DOHH2 (cell line): ENCODE data around the gene OR4D9.

Experiments used
- H3F3A ChIP-seq: fragments of 200-600 bp; sonication (generic), shearing (Covaris generic); 2 replicates; pipeline ENCODE4 v1.6.0; 2016; ENCODE audit warnings: antibody characterized with exemption, mild to moderate bottlenecking; ENCODE audit not compliant: control insufficient read depth, insufficient read depth
- H3K27ac ChIP-seq: fragments of 200-600 bp; sonication (generic); 2 replicates; pipeline ENCODE4 v1.5.1; 2014; ENCODE audit warnings: low read depth, mild to moderate bottlenecking, low read length, moderate library complexity
- H3K27me3 ChIP-seq: fragments of 200-600 bp; sonication (generic); 2 replicates; pipeline ENCODE4 v1.6.1; 2014; ENCODE audit warnings: mild to moderate bottlenecking, low read length, mixed read lengths; ENCODE audit not compliant: control insufficient read depth
- H3K36me3 ChIP-seq: fragments of 200-600 bp; sonication (generic); 2 replicates; pipeline ENCODE4 v1.6.1; 2014; ENCODE audit warnings: mild to moderate bottlenecking, low read length, moderate library complexity, mixed read lengths; ENCODE audit not compliant: control insufficient read depth
- H3K4me1 ChIP-seq: fragments of 200-600 bp; sonication (generic); 2 replicates; pipeline ENCODE4 v1.6.1; 2014; ENCODE audit warnings: mild to moderate bottlenecking, low read length, mixed read lengths; ENCODE audit not compliant: control insufficient read depth
- H3K4me2 ChIP-seq: fragments of 200-600 bp; sonication (generic); 2 replicates; pipeline ENCODE4 v1.6.0; 2014; ENCODE audit warnings: mild to moderate bottlenecking, low read length, moderate library complexity
- H3K4me3 ChIP-seq: fragments of 200-600 bp; sonication (generic); 2 replicates; pipeline ENCODE4 v1.5.1; 2014; ENCODE audit warnings: mild to moderate bottlenecking, low read length, mixed read lengths
- H3K79me2 ChIP-seq: fragments of 200-600 bp; sonication (generic); 2 replicates; pipeline ENCODE4 v1.6.1; 2014; ENCODE audit warnings: mild to moderate bottlenecking, low read length, mixed read lengths; ENCODE audit not compliant: control insufficient read depth
- H3K9me2 ChIP-seq: fragments of 200-600 bp; sonication (generic); replicated peaks from 2 replicates; pipeline ENCODE4 v1.6.1; 2014; ENCODE audit warnings: mild to moderate bottlenecking, low read length, mixed read lengths; ENCODE audit not compliant: control insufficient read depth
- H3K9me3 ChIP-seq: fragments of 200-600 bp; sonication (generic); 2 replicates; pipeline ENCODE4 v1.6.1; 2014; ENCODE audit warnings: antibody characterized with exemption, low read length, mixed read lengths; ENCODE audit not compliant: control insufficient read depth, insufficient read depth
- H4K20me1 ChIP-seq: fragments of 200-600 bp; sonication (generic); 2 replicates; pipeline ENCODE4 v1.6.0; 2014; ENCODE audit warnings: low read depth, mild to moderate bottlenecking, antibody characterized with exemption, low read length, moderate library complexity; ENCODE audit not compliant: control insufficient read depth, insufficient read depth
- CTCF ChIP-seq: fragments of 200-600 bp; sonication (generic); IDR thresholded peaks from one replicate; pipeline ENCODE4 v1.5.1; 2014; ENCODE audit warnings: antibody characterized with exemption, mild to moderate bottlenecking, low read depth, low read length; ENCODE audit not compliant: poor library complexity, severe bottlenecking
- EZH2phosphoT487 ChIP-seq: fragments of 200-600 bp; sonication (generic); IDR thresholded peaks from 2 replicates; pipeline ENCODE4 v1.6.1; 2017; ENCODE audit warnings: borderline replicate concordance, mild to moderate bottlenecking, antibody characterized with exemption, low read length, moderate library complexity, mixed read lengths

The OR4D9 gene

DNA sequence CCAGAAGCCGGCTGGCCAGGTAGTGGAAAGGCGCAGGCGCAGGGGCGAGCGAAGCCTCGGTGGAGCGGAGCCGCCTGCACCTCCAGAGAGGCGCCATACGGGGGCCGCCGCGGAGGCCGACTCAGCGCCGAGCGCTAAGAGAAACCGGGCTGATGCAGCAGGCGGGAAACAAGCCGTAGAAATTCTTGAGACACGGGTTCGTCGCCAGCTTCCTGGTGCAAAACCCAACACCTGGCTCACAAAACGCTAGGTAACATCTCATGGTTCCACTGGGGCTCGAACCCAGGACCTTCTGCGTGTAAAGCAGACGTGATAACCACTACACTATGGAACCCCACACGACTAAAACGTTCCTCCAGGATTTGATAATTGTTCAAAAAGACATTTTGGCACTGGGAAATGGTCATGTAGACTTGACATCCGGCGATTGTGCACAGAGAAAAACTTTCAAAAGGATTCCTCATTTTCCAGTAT, 39.1 kb downstream of the OR4D9 start:
- H3K4me3 ChIP-seq: peak overlapping the region; percentile 79
- TF ChIP-seq CTCF: peak; percentile 58
- TF ChIP-seq EZH2phosphoT487: no peak

DNA sequence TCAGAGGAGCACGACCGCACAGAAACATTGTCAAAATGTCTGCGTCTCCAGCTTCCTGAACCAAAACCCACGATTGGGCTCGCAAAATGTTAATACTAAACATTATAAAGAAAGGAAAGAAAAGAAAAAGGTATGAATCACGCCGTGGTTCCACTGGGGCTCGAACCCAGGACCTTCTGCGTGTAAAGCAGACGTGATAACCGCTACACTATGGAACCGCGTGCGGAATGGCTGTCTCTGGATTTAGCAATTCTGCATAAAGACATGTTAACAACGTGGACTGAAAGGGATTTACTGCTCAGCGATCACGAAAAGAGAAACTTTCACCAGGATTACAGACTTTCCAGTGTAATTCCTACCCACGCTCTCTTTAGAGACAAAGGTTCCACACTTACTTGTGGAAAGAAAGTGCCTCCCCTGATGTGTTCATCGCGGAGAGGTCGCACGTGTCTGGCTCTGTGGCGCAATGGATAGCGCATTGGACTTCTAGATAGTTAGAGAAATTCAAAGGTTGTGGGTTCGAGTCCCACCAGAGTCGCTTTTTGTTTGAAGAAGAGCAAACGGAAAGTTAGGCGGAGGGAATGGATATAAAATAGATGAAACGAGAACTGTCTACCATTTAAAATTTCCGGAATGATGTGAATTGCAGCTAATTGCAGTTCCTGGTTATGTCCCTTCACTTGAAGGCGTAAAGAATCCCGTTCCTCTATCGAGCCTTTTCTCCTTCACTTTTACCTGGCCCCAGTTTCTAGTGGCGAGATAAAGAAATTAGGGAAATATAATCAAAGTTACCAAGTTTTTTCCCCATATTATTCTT, 39.7 kb downstream of the OR4D9 start:
- peak overlapping the region; percentile 79 for H3K4me3 ChIP-seq
- H3K27me3 ChIP-seq: no peaks in the 10 kb centered on the region
- H3K9me3 ChIP-seq: no peaks in the 10 kb centered on the region
- peaks cover 18% of the 10 kb centered on the region for H3F3A ChIP-seq
- H3K27ac ChIP-seq: peak overlapping the region; percentile 88
- peak overlapping the region; percentile 81 for H3K4me2 ChIP-seq
- H3K36me3 ChIP-seq: no peaks in the 10 kb centered on the region
- peaks cover 29% of the 10 kb centered on the region for H3K4me1 ChIP-seq
- H3K9me2 ChIP-seq: no peaks in the 10 kb centered on the region
- TF ChIP-seq CTCF (no peak), EZH2phosphoT487 (no peak)
- no peaks in the 10 kb centered on the region for H4K20me1 ChIP-seq
- no peaks in the 10 kb centered on the region for H3K79me2 ChIP-seq

More for the DNA sequence above, 39.1 kb downstream of the OR4D9 start:
- Histone ChIP-seq H4K20me1 (no peaks in the 10 kb centered on the region), H3F3A (peaks cover 18% of the 10 kb centered on the region), H3K9me2 (no peaks in the 10 kb centered on the region), H3K27ac (peak overlapping the region; percentile 88), H3K36me3 (no peaks in the 10 kb centered on the region), H3K4me2 (peak overlapping the region; percentile 81), H3K9me3 (no peaks in the 10 kb centered on the region), H3K79me2 (no peaks in the 10 kb centered on the region), H3K27me3 (no peaks in the 10 kb centered on the region), H3K4me1 (peaks cover 23% of the 10 kb centered on the region)

DNA sequence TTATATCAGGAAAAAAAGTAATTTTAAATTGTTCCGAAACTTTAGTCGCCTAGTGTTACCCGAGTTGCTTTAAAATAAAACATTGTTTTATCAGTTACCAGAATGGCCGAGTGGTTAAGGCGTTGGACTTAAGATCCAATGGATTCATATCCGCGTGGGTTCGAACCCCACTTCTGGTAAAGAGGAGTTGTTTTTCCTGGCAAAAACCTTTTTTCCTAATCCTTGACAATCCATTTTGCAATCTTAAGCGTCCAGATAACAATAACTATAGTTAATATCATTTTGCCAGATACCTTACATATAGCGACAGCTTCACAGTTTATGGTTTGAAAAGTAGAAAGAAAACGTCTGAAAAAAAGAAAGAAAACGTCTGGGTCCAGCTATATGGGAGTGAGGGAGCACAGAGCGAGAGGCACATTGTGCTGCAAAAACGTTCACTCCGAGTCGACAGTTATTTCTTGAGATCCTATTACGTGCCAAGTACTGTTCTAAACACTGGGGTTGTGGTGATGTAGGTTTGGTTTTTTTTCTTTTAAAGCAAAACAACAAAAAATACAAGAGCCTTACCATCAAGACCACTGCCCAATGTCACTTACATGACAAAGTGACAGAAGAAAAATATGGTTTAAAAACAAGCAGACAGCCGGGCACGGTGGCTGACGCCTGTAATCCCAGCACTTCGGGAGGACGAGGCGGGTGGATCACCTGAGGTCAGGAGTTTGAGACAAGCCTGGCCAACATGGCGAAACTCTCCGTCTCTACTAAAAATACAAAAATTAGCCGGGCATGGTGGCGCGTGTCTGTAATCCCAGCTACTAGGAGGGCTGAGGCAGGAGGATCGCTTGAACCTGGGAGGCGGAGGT, 40.6 kb downstream of the OR4D9 start:
- Histone ChIP-seq H3K4me2 (peak overlapping the region; percentile 81), H3K27me3 (no peaks in the 10 kb centered on the region), H3F3A (peaks cover 24% of the 10 kb centered on the region), H3K4me1 (peaks cover 38% of the 10 kb centered on the region), H3K4me3 (peak overlapping the region; percentile 79), H3K79me2 (no peaks in the 10 kb centered on the region), H4K20me1 (no peaks in the 10 kb centered on the region), H3K27ac (peak overlapping the region; percentile 88), H3K9me2 (no peaks in the 10 kb centered on the region), H3K36me3 (no peaks in the 10 kb centered on the region), H3K9me3 (no peaks in the 10 kb centered on the region)
- TF ChIP-seq EZH2phosphoT487 (no peak), CTCF (no peak)
